Measurements from ENCODE around the gene SLC44A5. TPM values are rescaled to one million over a fixed set of nuclear protein-coding genes. Genes with fewer than 3 reads are reported as not detected.

Gene SLC44A5
- total RNA-seq, 1 experiment from 2014 or later = 0.80 TPM

GRCh38 chr1:75461808-75462325 is 149.0 kb downstream of the SLC44A5 start:
- no peaks in the 10 kb centered on the region for H3K9me3 ChIP-seq (ENCODE audit: low read depth, low read length, poor library complexity, severe bottlenecking)
- ChIA-PET POLR2A (ENCODE audit: low non-redundant PET) (no interaction called here), CTCF (no interaction called here)
- H3K4me1 ChIP-seq (ENCODE audit: insufficient read depth, low read length, poor library complexity, severe bottlenecking) = no peaks in the 10 kb centered on the region
- DNase-seq (ENCODE audit: low spot score) = no peak
- H3K4me3 ChIP-seq (ENCODE audit: low read depth, low read length, poor library complexity, severe bottlenecking) = no peak overlapping the region
- TF ChIP-seq EZH2 (IDR thresholded peaks at IDR 0.05; ENCODE audit: borderline replicate concordance, low read depth, low read length, poor library complexity, severe bottlenecking) (no peak), CTCF (conservative IDR thresholded peaks at IDR 0.05; ENCODE audit: low read depth, low read length) (no peak)
- H3K27ac ChIP-seq (ENCODE audit: low read depth, low read length, poor library complexity, severe bottlenecking) = no peak overlapping the region
- no peaks in the 10 kb centered on the region for H3K27me3 ChIP-seq (replicated peaks; ENCODE audit: insufficient read depth, low read depth, low read length, poor library complexity)
- BruUV-seq (replicated peaks) = no TSS peak
- intact Hi-C loops (cut with micrococcal nuclease; ENCODE audit: unreplicated experiment) = no loop called here
- H3K36me3 ChIP-seq (ENCODE audit: insufficient read depth, low read length, poor library complexity, severe bottlenecking) = no peaks in the 10 kb centered on the region

DNA sequence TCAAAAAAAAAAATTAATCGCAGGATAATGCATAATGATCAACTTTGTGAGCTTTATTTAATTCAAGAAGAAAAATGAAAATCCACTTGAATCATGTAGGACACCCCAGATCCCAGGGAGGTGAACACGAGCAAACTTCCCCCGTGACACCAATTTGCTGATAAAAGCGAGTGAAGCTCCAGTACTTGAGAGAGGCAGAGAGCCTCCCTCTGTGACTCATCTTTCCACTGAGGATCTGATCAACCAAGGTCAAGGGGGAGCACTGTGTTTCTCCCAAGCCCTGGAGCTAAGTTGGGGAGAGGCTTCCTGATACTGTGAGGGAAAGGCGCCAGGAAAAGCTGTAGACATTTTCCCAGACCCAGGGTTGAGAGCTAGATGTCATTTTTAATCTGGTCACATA is 160.9 kb downstream of the SLC44A5 start:
- H3K9me3 ChIP-seq (ENCODE audit: low read depth, low read length, poor library complexity, severe bottlenecking) = peaks cover 6% of the 10 kb centered on the region
- intact Hi-C loops (cut with micrococcal nuclease; ENCODE audit: unreplicated experiment) = no loop called here

GRCh38 chr1:75444220-75444619 is 166.7 kb downstream of the SLC44A5 start:
- TF ChIP-seq EZH2 (IDR thresholded peaks at IDR 0.05; ENCODE audit: borderline replicate concordance, low read depth, low read length, poor library complexity, severe bottlenecking) (no peak), CTCF (conservative IDR thresholded peaks at IDR 0.05; ENCODE audit: low read depth, low read length) (no peak)
- H3K9me3 ChIP-seq (ENCODE audit: low read depth, low read length, poor library complexity, severe bottlenecking) = no peaks in the 10 kb centered on the region
- no peaks in the 10 kb centered on the region for H3K4me1 ChIP-seq (ENCODE audit: insufficient read depth, low read length, poor library complexity, severe bottlenecking)
- DNase-seq (ENCODE audit: low spot score) = no peak
- no peak overlapping the region for H3K4me3 ChIP-seq (ENCODE audit: low read depth, low read length, poor library complexity, severe bottlenecking)
- no peaks in the 10 kb centered on the region for H3K36me3 ChIP-seq (ENCODE audit: insufficient read depth, low read length, poor library complexity, severe bottlenecking)
- intact Hi-C loops (cut with micrococcal nuclease; ENCODE audit: unreplicated experiment) = no loop called here
- H3K27me3 ChIP-seq (replicated peaks; ENCODE audit: insufficient read depth, low read depth, low read length, poor library complexity) = no peaks in the 10 kb centered on the region
- no TSS peak for BruUV-seq (replicated peaks)
- ChIA-PET CTCF (no interaction called here), POLR2A (ENCODE audit: low non-redundant PET) (no interaction called here)
- H3K27ac ChIP-seq (ENCODE audit: low read depth, low read length, poor library complexity, severe bottlenecking) = no peak overlapping the region

More for the DNA sequence above, 160.9 kb downstream of the SLC44A5 start:
- Histone ChIP-seq H3K4me1 (ENCODE audit: insufficient read depth, low read length, poor library complexity, severe bottlenecking) (no peaks in the 10 kb centered on the region), H3K27ac (ENCODE audit: low read depth, low read length, poor library complexity, severe bottlenecking) (no peak overlapping the region), H3K27me3 (replicated peaks; ENCODE audit: insufficient read depth, low read depth, low read length, poor library complexity) (no peaks in the 10 kb centered on the region), H3K36me3 (ENCODE audit: insufficient read depth, low read length, poor library complexity, severe bottlenecking) (no peaks in the 10 kb centered on the region), H3K4me3 (ENCODE audit: low read depth, low read length, poor library complexity, severe bottlenecking) (no peak overlapping the region)
- CTCF ChIA-PET = no interaction called here
- no peak for TF ChIP-seq CTCF (conservative IDR thresholded peaks at IDR 0.05; ENCODE audit: low read depth, low read length)
- BruUV-seq (replicated peaks) = no TSS peak
- DNase-seq (ENCODE audit: low spot score) = no peak
- POLR2A ChIA-PET (ENCODE audit: low non-redundant PET) = no interaction called here
